Epithelial cell of proximal tubule (primary cell): ENCODE results near the gene ACSS3. TPM values are rescaled to one million over a fixed set of nuclear protein-coding genes. Genes with fewer than 3 reads are reported as not detected.

Experiments
- DNase-seq: peaks from one replicate; pipeline ENCODE4 v3.0.0-alpha.2; 2011; ENCODE audit warnings: low read depth
- H3K4me3 ChIP-seq: 2 replicates; pipeline ENCODE4 v1.5.1; 2011; ENCODE audit warnings: low read depth, mild to moderate bottlenecking, low read length
- CTCF ChIP-seq: conservative IDR thresholded peaks from 2 replicates; pipeline ENCODE4 v1.5.1; 2012; ENCODE audit warnings: low read depth, mild to moderate bottlenecking, low read length
- total RNA-seq: library from RNA; depleted of rRNA; stranded (reverse); fragments of >200 nt; gene quantifications from 2 replicates; pipeline ENCODE4 v1.2.3, GENCODE V29; 2015

The ACSS3 gene
- total RNA-seq, 1 donor from 2014 or later: 3.4 TPM

- TF ChIP-seq CTCF: no peak
- H3K4me3 ChIP-seq: no peak overlapping the region
- DNase-seq: no peak
Observed at GRCh38 chr12:81075539-81075938, 2.3 kb upstream of the ACSS3 start.

GRCh38 chr12:81077329-81077685 lies 572 bp upstream of the ACSS3 start:
- no peak for TF ChIP-seq CTCF
- peak overlapping the region; percentile 74 for H3K4me3 ChIP-seq
- DNase-seq: no peak

GRCh38 chr12:81078469-81079196 lies 754 bp downstream of the ACSS3 start:
- TF ChIP-seq CTCF: no peak
- no peak for DNase-seq
- H3K4me3 ChIP-seq: peak overlapping the region; percentile 74

- DNase-seq: no peak
- TF ChIP-seq CTCF: no peak
- peak overlapping the region; percentile 74 for H3K4me3 ChIP-seq
Observed at GRCh38 chr12:81079280-81080076, 1.6 kb downstream of the ACSS3 start.

- no peak for DNase-seq
- TF ChIP-seq CTCF: no peak
- H3K4me3 ChIP-seq: no peak overlapping the region
Observed at GRCh38 chr12:81080431-81080983, 2.6 kb downstream of the ACSS3 start.

GRCh38 chr12:81081726-81082125 lies 3.8 kb downstream of the ACSS3 start:
- no peak overlapping the region for H3K4me3 ChIP-seq
- no peak for DNase-seq
- no peak for TF ChIP-seq CTCF

- no peak overlapping the region for H3K4me3 ChIP-seq
- DNase-seq: no peak
- no peak for TF ChIP-seq CTCF
Observed at GRCh38 chr12:81083018-81083417, 5.1 kb downstream of the ACSS3 start.
